Activated CD4-positive, alpha-beta T cell treated with anti-CD3 and anti-CD28 coated beads for 36 hours (primary cell): ENCODE results near the gene CTCFL. TPM values are rescaled to one million over a fixed set of nuclear protein-coding genes. Genes with fewer than 3 reads are reported as not detected.

ENCODE experiments used
- ATAC-seq: fragments of 200-7000 bp; cut with Tn5 transposase; one replicate; pipeline ENCODE4 v1.10.0; 2021; ENCODE audit warnings: mild to moderate bottlenecking, moderate library complexity
- CTCF ChIA-PET: fragments of 350-600 bp; sonication (Branson Sonifier 250); formaldehyde crosslinking; loops from one replicate; lab custom pipeline; 2021; ENCODE audit warnings: antibody characterized with exemption; lab: Charles Lee
- POLR2A ChIA-PET: fragments of 350-600 bp; sonication (Branson Sonifier 250); formaldehyde crosslinking; loops from one replicate; lab custom pipeline; 2021; ENCODE audit warnings: antibody characterized with exemption, inconsistent platforms; lab: Charles Lee
- DNase-seq: peaks from one replicate; pipeline ENCODE4 v3.0.0-alpha.2; 2020
- H3K27ac Mint-ChIP-seq: one replicate; pipeline ENCODE4 v1.8.0; 2021; ENCODE audit warnings: mixed read lengths
- H3K27me3 Mint-ChIP-seq: one replicate; pipeline ENCODE4 v1.8.0; 2021; ENCODE audit warnings: mixed read lengths
- H3K36me3 Mint-ChIP-seq: one replicate; pipeline ENCODE4 v1.8.0; 2021; ENCODE audit warnings: low read depth, mixed read lengths
- H3K4me1 Mint-ChIP-seq: one replicate; pipeline ENCODE4 v1.8.0; 2021; ENCODE audit warnings: mixed read lengths
- H3K4me3 Mint-ChIP-seq: one replicate; pipeline ENCODE4 v1.8.0; 2021; ENCODE audit warnings: mild to moderate bottlenecking, moderate library complexity, mixed read lengths
- H3K9me3 Mint-ChIP-seq: one replicate; pipeline ENCODE4 v1.8.0; 2021; ENCODE audit warnings: low read depth, mixed read lengths
- intact Hi-C, 2 experiments: fragments of 100-400 bp; cut with DNase I in 1 of 2; cut with micrococcal nuclease in 1 of 2; formaldehyde crosslinking; loops; one replicate each; pipeline versions ENCODE4 v1.14.2 to v1.15.1; 2022 to 2024; cut with DNase I, micrococcal nuclease
- total RNA-seq, 2 experiments: library from RNA; stranded (reverse); gene quantifications; one replicate each; pipeline ENCODE4 v1.2.3, GENCODE V29; 2021

CTCFL gene
- total RNA-seq, 2 experiments from 2014 or later = not detected

DNA sequence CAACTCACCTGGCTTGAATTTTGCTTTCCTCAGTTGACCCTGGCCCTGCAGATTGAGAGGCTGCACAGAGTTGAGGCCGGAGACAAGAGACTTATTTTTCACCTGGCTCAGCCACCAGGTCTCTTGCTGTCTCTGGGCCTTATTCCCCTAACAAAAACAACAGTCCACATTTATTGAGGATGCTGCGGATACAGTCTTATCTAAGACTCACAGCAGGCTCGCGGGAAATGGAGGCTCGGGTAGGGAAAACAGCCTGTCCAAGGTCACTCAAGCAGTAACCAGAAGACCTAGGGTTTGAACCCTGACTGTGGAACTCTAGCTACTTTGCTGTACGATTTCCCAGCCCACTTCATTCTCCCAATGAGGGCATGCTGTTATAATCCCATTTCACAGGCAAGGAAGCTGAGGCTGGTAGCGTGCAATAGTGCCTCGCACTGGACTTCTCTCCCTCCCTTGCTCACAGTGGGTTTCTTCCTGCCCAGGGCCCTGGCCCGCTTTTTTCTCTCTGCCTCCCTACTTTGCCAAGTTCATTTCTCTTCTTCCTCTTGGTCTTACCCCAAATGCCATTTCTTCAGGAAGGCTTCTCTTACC, 76.1 kb downstream of the CTCFL start:
- Mint-ChIP-seq H3K4me3 (no peak overlapping the region), H3K4me1 (peaks cover 33% of the 10 kb centered on the region), H3K27me3 (no peaks in the 10 kb centered on the region), H3K36me3 (peaks cover 4% of the 10 kb centered on the region), H3K27ac (no peak overlapping the region), H3K9me3 (no peaks in the 10 kb centered on the region)
- POLR2A ChIA-PET = no interaction called here
- CTCF ChIA-PET = interaction anchor here (0.7 kb wide), 1 partner anchor 70 kb away, joined by 3 read pairs; no protein-coding TSS in a partner anchor
- ATAC-seq (no peak), DNase-seq (no peak)
- intact Hi-C loops = no loop called here

Other genes starting within 250 kb of the CTCFL start
- not detected for gene SPO11, start 195.3 kb downstream of the CTCFL start, total RNA-seq
- 10 to 100 TPM; 42.7 to 48.9 TPM for gene RAE1, start 173.9 kb downstream of the CTCFL start, total RNA-seq
- gene RBM38, start 133.7 kb downstream of the CTCFL start, total RNA-seq = 100 to 1,000 TPM in 1 of 2 experiments, 10 to 100 TPM in 1; 96.5 to 101 TPM
- gene PCK1, start 36.0 kb upstream of the CTCFL start, total RNA-seq = not detected
- 1 to 10 TPM in 1 of 2 experiments, under 1 TPM in 1; 0.30 to 1.4 TPM for gene ZBP1, start 95.3 kb upstream of the CTCFL start, total RNA-seq
- 1 to 10 TPM; 1.6 to 1.8 TPM for gene PMEPA1, start 184.9 kb upstream of the CTCFL start, total RNA-seq